Stimulated activated CD8-positive, alpha-beta memory T cell treated with anti-CD3 and anti-CD28 coated beads, Interleukin-7, amount 100 ng/mL, for 24 hours (primary cell): ENCODE results near the gene TBC1D8.

Experiments used
- DNase-seq: peaks from one replicate; pipeline ENCODE4 v3.0.0-alpha.2; 2020; ENCODE audit warnings: low read depth

TBC1D8 gene

GRCh38 chr2:101162561-101163330 lies 11.6 kb upstream of the TBC1D8 start:
- DNase-seq: no peak

GRCh38 chr2:101161658-101162057 lies 10.5 kb upstream of the TBC1D8 start:
- no peak for DNase-seq

GRCh38 chr2:101160454-101160853 lies 9.3 kb upstream of the TBC1D8 start:
- no peak for DNase-seq

- no peak for DNase-seq
Observed at GRCh38 chr2:101159526-101159925, 8.3 kb upstream of the TBC1D8 start.

GRCh38 chr2:101157272-101157671 lies 6.1 kb upstream of the TBC1D8 start:
- no peak for DNase-seq

GRCh38 chr2:101153787-101154186 lies 2.6 kb upstream of the TBC1D8 start:
- no peak for DNase-seq

- no peak for DNase-seq
Observed at GRCh38 chr2:101153077-101153707, 2.0 kb upstream of the TBC1D8 start.

GRCh38 chr2:101152272-101153076 lies 1.3 kb upstream of the TBC1D8 start:
- DNase-seq: no peak

- no peak for DNase-seq
Observed at GRCh38 chr2:101151859-101152271, 683 bp upstream of the TBC1D8 start.

- DNase-seq: no peak
Observed at GRCh38 chr2:101150306-101151145, 656 bp downstream of the TBC1D8 start.

- DNase-seq: no peak
Observed at GRCh38 chr2:101149241-101150192, 1.7 kb downstream of the TBC1D8 start.

GRCh38 chr2:101148777-101149176 lies 2.4 kb downstream of the TBC1D8 start:
- DNase-seq: no peak

- no peak for DNase-seq
Observed at GRCh38 chr2:101147971-101148370, 3.2 kb downstream of the TBC1D8 start.

- no peak for DNase-seq
Observed at GRCh38 chr2:101147062-101147461, 4.1 kb downstream of the TBC1D8 start.

GRCh38 chr2:101146535-101146934 lies 4.6 kb downstream of the TBC1D8 start:
- no peak for DNase-seq

GRCh38 chr2:101145406-101145805 lies 5.8 kb downstream of the TBC1D8 start:
- no peak for DNase-seq

- DNase-seq: no peak
Observed at GRCh38 chr2:101142163-101142562, 9.0 kb downstream of the TBC1D8 start.

- DNase-seq: no peak
Observed at GRCh38 chr2:101140978-101141655, 10.1 kb downstream of the TBC1D8 start.

GRCh38 chr2:101140237-101140636 lies 10.9 kb downstream of the TBC1D8 start:
- no peak for DNase-seq

GRCh38 chr2:101139495-101139894 lies 11.7 kb downstream of the TBC1D8 start:
- no peak for DNase-seq
